SK-N-SH treated with all-trans-retinoic acid at 6 μM for 48 hours (cell line): ENCODE results near the gene TMEM51.

ENCODE experiments used
- ARNTL ChIP-seq: fragments of 450-650 bp; formaldehyde crosslinking; IDR thresholded peaks from 2 replicates; pipeline ENCODE4 v1.5.0; 2020; ENCODE audit warnings: low read depth, mild to moderate bottlenecking, moderate library complexity, borderline replicate concordance
- CSRNP3 ChIP-seq: fragments of 250-450 bp; sonication (Bioruptor Pico); IDR thresholded peaks from 2 replicates; pipeline ENCODE4 v1.5.1; 2021; ENCODE audit warnings: mild to moderate bottlenecking, moderate library complexity
- POU6F1 ChIP-seq: fragments of 250-450 bp; sonication (Bioruptor Pico); IDR thresholded peaks from 2 replicates; pipeline ENCODE4 v1.8.0; 2021; ENCODE audit warnings: low read depth, mild to moderate bottlenecking, moderate library complexity, borderline replicate concordance
- TOX ChIP-seq: fragments of 250-450 bp; sonication (Bioruptor Pico); IDR thresholded peaks from 2 replicates; pipeline ENCODE4 v1.8.0; 2021; ENCODE audit warnings: mild to moderate bottlenecking, moderate library complexity, borderline replicate concordance
- TSHZ2 ChIP-seq: fragments of 250-450 bp; sonication (Bioruptor Pico); IDR thresholded peaks from 2 replicates; pipeline ENCODE4 v1.5.0; 2020; ENCODE audit warnings: mild to moderate bottlenecking, moderate library complexity
- ZC3H10 ChIP-seq: fragments of 250-450 bp; sonication (Bioruptor Pico); IDR thresholded peaks from 2 replicates; pipeline ENCODE4 v1.5.1; 2021; ENCODE audit warnings: mild to moderate bottlenecking, moderate library complexity
- ZFP3 ChIP-seq: fragments of 250-450 bp; sonication (Bioruptor Pico); IDR thresholded peaks from 2 replicates; pipeline ENCODE4 v1.5.0; 2020; ENCODE audit warnings: mild to moderate bottlenecking, moderate library complexity
- ZFP30 ChIP-seq: fragments of 450-650 bp; formaldehyde crosslinking; IDR thresholded peaks from 2 replicates; pipeline ENCODE4 v1.5.0; 2022; ENCODE audit warnings: mild to moderate bottlenecking, moderate library complexity

- TF ChIP-seq POU6F1 (CRISPR knock-in tag) (no peak), ZFP30 (CRISPR knock-in tag) (no peak), CSRNP3 (CRISPR knock-in tag) (no peak), ARNTL (CRISPR knock-in tag) (no peak), TOX (CRISPR knock-in tag) (no peak), ZC3H10 (no peak), TSHZ2 (CRISPR knock-in tag) (no peak), ZFP3 (CRISPR knock-in tag) (no peak)
Measured at GRCh38 chr1:15180189-15180588, 26.6 kb downstream of the TMEM51 start.
